Measurements from ENCODE around the gene PRKCA.

GRCh38 chr17:66514227-66514806 is 211.9 kb downstream of the PRKCA start:
- TF ChIP-seq CTCF (IDR thresholded peaks at IDR 0.05) (no peak), EP300 (IDR thresholded peaks at IDR 0.05) (no peak), POLR2A (IDR thresholded peaks at IDR 0.05) (no peak)

Measured in ovary (tissue), 3 donors.